Measurements from ENCODE around the gene ITGA7.

DNA sequence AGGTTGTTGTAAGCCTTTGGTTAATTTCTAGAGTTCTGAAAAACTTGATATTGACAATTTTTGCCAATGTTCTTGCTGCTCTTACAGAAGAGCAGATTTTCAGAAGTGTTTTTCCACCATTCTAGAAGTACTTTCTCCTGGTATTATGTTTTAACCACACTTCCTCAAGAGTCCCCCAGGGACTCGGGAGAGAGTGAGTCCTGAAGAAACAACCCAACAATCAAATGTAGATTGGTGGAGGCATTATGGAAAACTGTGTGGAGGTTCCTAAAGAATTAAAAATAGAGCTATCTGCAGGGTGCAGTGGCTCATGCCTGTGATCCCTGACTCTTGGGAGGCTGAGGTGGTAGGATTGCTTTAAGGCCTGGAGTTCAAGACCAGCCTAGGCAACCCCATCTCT lies 44.3 kb downstream of the ITGA7 start:
- TF ChIP-seq, protein P1, sequence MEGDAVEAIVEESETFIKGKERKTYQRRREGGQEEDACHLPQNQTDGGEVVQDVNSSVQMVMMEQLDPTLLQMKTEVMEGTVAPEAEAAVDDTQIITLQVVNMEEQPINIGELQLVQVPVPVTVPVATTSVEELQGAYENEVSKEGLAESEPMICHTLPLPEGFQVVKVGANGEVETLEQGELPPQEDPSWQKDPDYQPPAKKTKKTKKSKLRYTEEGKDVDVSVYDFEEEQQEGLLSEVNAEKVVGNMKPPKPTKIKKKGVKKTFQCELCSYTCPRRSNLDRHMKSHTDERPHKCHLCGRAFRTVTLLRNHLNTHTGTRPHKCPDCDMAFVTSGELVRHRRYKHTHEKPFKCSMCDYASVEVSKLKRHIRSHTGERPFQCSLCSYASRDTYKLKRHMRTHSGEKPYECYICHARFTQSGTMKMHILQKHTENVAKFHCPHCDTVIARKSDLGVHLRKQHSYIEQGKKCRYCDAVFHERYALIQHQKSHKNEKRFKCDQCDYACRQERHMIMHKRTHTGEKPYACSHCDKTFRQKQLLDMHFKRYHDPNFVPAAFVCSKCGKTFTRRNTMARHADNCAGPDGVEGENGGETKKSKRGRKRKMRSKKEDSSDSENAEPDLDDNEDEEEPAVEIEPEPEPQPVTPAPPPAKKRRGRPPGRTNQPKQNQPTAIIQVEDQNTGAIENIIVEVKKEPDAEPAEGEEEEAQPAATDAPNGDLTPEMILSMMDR (conservative IDR thresholded peaks at IDR 0.05 in 1 of 2, IDR thresholded peaks at IDR 0.05 in 1 of 2; ENCODE audit: extremely low read depth in 1 of 2, insufficient read depth in 1 of 2, low read depth in 1 of 2, low read length in 2 of 2), result no peak
- no peak for TF ChIP-seq EZH2 (IDR thresholded peaks at IDR 0.05; ENCODE audit: borderline replicate concordance, low read length)
